ENCODE data around the gene ACSL1.

DNA sequence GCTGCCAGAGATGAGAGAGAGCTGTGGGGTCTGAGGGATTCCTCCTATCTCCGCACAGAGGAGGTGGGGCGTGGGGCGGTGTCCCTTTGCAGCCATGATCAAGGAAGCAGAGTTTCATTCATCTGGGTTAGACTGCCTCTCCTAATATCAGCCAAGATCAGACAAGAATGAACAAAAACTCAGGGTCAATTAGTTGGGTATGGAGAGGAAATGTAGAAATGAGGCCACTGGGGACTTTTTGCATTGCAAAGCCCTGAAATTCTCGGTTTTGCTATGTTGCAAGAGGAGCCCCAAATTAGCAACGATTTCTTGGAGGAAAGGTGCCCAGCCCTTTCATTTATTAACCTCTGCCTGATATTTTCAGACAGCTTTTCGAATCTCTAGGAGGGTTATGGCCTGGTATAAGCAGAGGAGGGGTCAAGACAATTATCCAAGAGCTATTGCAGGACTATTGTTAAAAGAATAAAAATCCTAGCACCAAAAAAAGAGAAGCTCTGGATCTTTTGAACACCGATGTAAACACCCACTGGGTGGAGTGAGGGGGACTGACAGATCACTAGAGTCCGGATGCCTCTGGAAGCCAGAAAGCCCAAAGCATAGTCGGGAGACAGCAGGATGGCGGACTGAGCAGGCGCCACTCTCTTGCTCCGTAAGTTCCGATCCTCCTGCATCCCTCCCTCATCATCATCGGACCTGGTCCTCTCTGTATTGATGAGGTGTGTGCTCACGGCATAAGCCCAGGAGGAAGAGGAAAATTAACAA, 34.4 kb upstream of the ACSL1 start:
- TF ChIP-seq, protein P1, sequence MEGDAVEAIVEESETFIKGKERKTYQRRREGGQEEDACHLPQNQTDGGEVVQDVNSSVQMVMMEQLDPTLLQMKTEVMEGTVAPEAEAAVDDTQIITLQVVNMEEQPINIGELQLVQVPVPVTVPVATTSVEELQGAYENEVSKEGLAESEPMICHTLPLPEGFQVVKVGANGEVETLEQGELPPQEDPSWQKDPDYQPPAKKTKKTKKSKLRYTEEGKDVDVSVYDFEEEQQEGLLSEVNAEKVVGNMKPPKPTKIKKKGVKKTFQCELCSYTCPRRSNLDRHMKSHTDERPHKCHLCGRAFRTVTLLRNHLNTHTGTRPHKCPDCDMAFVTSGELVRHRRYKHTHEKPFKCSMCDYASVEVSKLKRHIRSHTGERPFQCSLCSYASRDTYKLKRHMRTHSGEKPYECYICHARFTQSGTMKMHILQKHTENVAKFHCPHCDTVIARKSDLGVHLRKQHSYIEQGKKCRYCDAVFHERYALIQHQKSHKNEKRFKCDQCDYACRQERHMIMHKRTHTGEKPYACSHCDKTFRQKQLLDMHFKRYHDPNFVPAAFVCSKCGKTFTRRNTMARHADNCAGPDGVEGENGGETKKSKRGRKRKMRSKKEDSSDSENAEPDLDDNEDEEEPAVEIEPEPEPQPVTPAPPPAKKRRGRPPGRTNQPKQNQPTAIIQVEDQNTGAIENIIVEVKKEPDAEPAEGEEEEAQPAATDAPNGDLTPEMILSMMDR (conservative IDR thresholded peaks at IDR 0.05; ENCODE audit: low read length) = no peak
- no peak for TF ChIP-seq EZH2phosphoT487 (IDR thresholded peaks at IDR 0.05; ENCODE audit: borderline replicate concordance)

Measured in Loucy (cell line).